GM19463 (cell line): ENCODE results near the gene ABCA1.

Experiments
- ATAC-seq: cut with Tn5 transposase; IDR thresholded peaks from one replicate; pipeline ENCODE4 v1.9.1; 2021; ENCODE audit warnings: mild to moderate bottlenecking, moderate library complexity; ENCODE audit not compliant: unreplicated experiment

Gene ABCA1

DNA sequence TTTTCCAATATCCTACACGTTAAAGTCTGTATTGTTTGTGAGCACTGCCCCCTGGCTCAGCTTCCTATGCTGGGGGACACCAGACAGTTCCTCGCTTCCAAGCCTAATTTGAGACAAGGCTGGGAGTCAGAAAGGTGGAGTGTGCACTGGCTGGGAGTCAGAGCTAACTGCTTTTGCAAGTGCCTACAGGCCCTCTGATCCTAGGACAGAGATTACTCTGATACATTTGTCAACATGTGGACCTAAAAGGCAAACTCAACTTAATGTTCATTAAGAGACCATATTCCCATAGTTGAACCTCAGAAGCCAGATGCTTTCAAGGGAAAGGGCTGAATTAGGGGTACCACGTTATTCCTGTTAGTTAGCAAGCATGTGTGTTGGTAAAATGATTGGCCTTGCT is 83.2 kb downstream of the ABCA1 start:
- ATAC-seq: no peak

DNA sequence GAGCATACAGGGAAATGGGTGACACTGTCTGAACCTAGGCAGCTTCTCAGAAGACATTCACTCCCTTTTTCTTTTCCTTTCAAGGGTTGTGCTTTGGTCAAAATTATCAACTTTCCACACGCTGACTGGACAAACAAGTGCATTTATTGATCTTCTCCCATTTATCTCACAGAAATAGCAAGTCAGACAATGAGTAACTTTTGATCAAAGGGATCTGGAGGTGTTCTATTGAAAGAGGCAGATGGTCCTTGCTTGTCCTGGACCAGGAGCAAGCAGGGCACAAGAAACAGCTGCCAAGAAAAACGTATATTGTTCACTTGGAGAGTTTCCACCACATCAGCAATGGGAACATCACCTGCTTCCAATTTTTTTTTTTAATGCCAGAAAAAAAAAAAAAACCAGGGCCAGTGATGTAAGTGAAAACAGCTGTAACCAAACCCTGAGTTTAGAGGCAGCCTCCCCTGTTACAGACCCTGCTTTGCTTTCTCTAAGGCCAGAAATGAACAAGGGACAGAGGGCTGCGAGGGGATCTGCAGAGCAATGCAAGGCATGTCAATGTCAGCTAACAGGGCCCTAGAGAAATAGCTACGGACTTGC is 84.2 kb downstream of the ABCA1 start:
- ATAC-seq: no peak

DNA sequence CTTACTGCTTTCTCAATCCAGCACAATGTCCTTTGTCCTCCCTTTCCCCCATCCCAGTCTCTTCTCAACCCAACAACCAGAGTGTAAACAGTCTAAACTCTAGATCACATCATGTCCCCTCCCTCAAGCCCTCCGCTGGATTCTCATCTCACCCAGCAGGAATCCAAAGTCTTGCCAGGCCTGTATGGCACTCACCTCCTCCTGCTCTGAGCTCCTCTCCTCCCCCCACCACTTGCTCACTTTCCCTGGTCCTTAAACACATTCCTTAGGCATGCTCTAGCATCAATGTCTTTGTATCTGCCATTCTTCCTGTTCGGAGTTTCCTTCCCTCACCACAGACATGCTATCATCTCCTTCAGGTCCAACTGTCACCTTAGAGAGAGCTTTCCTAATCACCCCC is 85.3 kb downstream of the ABCA1 start:
- no peak for ATAC-seq

DNA sequence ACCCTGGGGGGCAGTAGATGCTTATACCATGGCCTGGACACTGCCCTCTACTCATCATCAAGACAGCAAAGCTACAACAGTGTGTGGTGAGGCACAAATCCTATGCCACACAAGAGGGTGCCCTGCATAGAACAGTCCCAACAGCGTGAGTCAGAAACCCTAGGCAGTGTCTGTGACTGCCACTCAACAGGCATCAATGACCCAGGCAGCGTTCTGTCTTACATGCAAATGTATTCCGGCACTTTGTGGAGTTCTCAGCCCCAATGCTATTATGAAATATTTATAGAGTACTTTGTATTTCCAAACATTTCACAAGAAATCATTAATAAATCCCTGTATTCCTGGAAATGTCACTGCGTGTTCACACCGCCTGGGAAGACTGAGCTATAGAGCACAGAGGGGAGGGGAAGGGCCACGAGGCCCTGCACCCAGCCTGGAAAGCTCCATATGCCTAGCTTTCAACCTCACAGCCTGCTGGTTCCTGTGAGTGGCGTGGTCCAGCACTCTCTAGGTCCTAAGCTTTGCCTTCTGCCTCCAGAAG is 86.3 kb downstream of the ABCA1 start:
- ATAC-seq: no peak

DNA sequence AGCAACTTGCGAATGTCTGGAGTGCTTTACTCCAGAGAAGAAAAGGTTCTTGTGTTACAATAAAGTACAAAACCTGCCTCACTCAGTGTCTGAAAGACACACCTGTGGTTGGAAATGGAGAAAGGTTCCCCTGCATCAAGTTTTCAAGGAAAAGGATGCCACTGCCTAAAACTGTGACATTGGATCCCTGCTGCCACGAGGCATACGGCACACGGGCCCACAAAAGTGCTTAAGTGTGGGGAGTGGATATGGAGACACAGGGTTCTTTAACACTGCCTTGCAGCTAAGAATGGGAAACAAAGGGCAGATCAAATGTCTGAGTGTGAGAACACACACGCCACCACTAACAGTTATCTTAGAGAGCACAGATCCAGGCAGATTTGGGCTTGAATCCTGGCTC is 89.0 kb downstream of the ABCA1 start:
- no peak for ATAC-seq

DNA sequence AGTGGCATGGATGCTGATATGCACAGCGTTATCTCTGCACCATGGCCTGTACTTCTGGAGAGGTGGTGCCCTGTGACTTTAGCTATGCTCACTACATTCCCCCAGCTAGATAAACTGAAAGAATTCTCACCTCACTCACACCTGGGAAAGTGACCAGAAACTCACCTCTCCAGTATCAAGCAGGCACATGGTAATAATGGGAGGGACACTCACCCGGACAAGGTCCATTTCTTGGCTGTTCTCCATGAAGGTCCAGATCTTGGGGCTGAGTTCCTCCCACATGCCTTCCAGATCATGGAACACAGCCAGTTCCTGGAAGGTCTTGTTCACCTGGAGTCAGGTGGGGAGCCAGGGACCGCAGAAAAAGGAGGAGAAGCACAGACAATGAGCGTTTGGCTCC is 91.2 kb downstream of the ABCA1 start:
- no peak for ATAC-seq

DNA sequence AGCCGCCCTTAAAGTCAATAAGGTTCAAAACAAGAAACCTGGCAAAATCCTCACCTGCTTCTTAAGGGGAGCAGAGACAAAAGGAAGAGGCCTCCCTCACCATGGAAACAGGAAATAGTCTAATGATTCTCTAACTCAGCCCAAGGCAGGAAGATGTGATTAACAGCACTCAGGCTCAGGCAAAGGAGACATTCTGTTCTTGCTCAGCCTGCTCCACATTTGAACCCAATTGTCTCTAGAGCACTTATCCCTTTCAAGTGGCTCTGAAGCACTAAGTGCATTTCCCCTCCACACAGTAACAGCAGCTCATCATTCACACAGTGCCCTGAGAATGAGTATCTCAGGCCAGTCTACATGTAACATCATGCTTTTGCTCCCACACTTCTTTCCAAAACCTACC is 91.7 kb downstream of the ABCA1 start:
- no peak for ATAC-seq

DNA sequence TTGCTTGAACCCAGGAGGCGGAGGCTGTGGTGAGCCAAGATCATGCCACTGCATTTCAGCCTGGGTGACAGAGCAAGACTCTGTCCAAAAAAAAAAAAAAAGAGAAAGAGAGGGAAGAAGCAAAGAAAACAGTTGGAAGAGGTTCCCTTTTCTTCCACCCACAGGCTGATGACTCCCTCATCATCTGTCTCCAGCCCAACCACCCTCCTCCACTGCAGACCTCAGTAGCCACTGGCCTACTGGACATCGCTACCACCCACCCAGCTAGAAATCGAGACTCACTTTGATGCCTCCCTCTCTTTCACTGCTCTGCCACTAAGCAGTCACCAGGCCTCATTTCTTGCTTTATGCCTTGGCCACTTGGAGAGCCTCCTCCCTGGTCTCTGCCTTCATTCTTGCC is 92.8 kb downstream of the ABCA1 start:
- ATAC-seq: no peak

DNA sequence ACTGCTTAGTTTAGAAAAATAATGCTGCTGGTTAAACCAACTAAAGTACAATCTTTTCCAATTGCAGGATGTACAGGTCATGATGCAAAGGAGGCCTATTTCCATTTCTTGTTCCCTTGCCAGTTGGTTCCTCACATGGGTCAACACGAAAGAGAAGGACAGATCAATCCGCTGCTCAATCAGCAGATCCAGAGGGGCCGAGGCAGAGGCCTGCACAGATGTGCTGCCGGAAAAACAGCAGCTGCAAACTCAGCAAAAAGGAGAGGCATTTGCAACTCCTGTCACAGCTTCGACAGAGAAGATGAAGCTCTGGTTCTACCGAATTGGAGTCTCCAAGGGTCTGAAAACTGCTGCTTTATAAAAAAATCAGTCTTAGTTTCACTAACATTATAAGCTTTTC is 94.3 kb downstream of the ABCA1 start:
- ATAC-seq: no peak

DNA sequence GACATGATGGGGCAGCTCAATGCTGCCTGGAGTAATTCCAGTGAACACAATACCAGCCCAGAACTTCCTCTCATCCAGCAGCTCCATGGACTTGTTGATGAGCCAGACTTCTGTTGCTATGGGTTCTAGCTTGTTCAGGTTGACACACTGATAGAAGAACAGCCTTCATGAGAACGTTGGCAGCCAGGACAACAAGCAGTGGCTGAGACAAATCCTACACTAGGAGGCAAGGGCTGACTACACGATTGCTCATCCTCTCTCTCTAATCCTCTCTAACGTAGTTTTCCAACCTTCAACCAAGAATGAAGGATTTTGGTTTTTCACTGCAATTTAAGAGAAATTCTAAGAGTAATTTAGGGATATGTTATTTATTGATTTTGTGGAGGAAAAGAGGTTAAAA is 96.3 kb downstream of the ABCA1 start:
- no peak for ATAC-seq

DNA sequence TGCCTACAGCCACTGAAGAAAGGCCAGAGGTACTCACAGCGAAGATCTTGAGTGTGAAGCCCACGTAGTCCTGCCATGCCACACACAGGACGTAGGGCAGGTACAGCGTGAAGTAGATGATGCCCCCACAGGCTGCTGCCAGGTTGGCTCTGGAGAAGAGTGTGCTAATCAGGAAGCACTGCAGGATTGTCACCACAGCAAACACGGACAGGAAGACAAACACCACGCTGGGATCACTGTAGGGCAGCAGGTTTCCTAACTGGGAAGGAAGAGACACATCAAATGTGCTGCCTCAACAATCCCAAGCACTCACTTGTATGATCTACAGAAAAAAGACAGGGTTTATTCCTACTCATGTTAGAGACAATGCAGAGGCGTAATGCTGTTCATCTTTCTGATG is 101.0 kb downstream of the ABCA1 start:
- ATAC-seq: no peak

DNA sequence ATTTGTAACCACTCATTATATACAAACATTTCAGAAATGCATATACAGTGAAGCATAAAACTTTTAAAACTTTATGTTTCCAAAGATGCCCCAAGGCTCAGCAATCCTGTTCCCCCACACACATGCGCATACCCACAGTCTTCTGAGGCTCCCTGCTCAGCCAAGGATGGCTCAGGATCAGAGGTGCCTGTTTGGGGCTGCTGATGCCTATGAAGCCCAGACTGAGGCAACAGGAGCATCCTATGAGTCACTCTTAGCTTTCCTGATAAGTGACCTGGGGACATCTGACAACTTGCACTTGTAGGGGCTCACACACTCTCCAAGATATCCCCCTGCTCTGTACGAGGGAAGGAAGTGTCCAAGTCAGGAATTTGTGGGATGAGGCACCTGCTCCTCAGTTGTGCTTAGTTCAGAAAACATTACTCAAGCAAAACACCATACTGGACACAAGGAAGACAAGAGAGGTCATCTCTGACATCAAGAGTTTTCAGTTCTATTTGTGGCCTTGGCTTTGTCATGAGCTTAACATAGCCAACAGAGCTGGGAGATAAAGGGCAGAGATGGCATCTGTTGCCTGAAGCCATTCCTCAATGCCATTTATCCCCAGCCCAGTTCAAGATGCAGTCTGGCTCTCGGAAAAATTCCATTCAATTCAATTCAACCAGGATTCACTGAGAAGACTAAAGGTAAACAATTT is 101.7 kb downstream of the ABCA1 start:
- no peak for ATAC-seq

DNA sequence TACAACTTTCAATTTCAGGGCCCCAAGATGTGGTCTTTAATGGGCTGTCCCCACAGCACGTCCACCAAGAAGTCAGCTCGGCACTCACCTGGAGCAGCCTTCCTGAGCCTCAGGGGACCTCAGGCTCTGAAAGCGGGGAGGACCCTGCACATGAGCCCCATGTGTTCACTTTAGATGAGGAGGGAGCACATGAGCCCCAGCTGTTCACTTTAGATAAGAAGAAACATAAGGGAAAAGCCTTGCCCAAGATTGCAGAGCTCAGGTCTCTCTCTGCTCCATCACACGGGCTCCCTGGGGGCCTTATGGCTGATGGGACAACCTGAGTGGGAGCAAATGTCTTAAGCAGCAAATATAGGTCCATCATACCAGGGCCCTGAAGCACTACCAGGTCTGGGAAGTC is 107.6 kb downstream of the ABCA1 start:
- ATAC-seq: no peak

DNA sequence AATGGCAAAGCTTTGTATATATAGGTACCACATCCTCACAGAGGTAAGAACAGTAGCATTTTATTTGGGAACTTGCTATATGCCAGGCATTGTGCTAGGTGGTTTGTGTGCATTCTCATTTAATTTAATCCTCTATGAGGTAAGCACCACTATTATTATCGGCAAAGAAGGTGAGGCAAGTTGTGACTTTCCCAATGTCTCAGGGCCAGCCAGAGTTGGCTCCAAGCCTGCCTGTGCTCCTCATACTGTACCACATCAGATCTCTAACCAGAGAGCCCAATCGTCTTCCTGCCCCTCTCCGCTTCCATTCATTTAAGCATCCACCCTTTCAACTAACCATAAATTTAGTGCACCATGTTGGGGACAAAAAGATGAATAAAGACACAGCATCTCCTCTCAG is 108.9 kb downstream of the ABCA1 start:
- no peak for ATAC-seq

DNA sequence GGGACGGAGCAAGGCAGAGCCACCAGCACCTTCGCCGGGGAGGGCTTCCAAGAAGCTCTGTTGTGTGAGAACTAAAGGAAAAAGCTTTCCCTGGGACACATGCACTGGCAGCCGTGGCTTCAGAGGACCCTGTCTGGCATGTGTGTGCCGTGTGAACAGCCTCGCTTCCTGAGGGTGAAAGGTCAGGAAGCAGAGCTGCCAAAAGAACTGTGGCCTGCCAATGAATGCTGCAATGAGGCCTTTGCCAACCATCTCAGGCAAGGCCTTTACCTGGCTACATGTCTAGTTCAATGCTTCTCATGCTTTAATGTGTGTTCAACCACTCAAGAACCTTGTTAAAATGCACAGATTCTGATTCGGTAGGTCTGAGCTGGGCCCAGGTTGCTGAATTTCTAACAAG is 110.5 kb downstream of the ABCA1 start:
- no peak for ATAC-seq

DNA sequence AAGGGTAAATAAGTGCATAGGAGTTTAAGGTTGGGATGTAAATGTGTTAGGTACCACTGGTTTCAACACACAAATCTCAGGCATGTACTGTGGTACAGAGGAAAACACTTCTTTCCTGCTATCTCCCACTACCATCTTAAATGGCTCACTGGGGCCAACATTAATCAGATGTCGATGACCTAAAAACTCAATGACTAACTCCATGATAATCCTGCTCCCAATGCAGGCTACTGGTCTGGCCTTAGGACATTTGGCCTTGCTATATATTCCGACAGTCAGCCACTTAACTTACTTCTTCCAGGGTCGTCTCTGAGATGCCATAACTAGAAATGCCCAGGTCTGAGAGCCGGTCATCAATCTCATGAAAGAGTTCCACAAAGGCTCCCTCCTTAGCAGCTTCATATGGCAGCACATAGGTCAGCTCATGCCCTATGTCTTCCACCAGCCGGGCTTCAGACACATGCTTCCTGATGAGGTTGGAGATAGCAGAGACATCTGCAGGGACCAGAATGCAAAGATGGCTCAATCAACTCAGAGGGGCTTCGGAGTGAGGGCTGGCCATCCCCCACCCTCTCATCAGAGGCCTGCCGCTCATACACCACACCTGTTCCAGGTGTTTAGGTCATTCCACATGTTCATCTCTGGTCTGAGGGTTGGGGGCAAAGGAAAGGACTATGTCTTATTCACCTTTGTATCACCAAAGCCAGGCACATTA is 111.9 kb downstream of the ABCA1 start:
- no peak for ATAC-seq

DNA sequence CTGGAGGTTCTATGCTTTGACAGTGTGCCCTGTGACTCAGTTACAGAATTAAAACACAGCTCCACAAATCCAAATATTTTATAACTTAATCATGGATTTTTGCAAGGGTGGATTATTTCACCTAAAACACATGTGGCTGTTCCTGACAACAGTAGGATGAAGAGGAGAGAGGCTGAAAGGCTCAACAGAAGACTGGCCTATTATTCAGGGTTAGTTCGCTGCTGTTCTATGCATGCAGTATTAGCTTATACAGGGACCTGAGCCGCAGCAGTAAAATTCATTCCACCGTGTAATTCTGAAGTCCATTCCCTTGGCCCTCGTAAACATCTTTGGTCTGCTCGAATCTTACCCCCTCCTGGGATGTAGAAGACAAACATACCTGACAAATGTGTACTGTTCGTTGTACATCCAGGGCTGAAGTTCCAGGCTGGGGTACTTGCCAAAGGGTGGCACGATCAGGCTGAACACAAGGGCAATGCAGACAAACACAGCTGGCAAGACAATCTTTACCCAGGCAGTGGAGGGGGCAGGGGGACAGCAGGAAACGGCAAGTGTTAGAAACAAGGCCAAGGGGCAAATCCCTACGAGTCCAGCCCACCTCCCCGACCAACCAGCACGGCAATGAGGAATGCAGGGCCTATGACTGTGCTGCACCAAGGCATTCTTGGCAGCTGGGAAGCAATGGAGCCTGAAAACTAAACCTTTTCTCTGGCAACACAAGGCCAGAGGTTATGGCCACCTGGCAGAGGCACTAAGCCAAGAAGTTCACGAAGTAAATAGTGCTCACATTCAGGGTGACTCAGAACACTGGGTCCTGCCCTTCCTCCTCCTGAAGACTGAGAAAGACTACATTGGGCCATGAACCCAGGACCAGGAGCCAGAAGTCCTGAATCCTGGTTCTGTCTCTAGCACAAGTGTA is 117.3 kb downstream of the ABCA1 start:
- ATAC-seq: no peak

DNA sequence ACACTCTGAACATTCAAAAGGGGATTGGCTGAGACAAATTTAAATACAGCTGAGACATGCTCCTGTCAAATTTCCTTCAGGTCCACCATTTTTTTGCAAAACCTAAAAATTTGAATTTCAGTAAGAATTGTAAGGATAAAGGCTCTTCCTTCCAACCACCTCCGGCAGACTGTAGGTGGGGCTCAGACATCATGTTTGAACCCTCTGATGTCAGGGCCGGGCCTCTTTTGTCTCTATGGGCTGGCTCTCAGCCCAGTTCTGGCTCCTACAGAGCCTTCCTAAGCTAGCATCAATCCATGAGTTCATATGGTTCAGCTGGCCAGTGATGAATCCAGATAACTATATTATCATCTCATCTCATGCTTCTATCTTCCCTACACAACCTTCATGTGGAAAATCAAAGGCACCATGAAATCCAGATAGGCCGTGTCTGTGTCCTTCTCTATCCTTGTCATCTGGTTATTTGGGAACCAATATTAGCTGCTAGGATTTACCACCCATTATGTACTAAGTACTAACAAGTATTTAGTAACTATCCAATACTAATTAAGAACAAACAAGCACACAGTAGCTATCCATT is 119.8 kb downstream of the ABCA1 start:
- ATAC-seq: no peak

DNA sequence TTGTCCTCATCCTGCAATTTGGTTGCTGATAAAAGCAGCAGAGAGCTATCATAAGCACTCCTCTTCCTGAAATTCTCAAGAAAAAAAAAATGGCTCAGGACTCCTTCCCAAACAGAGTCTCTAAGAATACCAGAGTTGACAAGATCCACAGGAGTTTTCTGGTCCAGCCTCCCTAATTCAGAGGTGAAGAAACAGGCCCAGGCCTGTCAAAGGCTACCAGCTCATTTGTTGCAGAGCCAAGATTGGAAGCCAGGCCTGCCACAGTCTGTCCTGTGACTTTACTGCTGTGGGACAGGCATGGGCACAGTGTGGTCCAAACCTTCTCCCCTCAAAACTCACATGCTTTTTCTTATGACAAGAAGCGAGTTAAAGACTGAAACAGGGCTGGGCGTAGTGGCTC is 122.5 kb downstream of the ABCA1 start:
- ATAC-seq: no peak

DNA sequence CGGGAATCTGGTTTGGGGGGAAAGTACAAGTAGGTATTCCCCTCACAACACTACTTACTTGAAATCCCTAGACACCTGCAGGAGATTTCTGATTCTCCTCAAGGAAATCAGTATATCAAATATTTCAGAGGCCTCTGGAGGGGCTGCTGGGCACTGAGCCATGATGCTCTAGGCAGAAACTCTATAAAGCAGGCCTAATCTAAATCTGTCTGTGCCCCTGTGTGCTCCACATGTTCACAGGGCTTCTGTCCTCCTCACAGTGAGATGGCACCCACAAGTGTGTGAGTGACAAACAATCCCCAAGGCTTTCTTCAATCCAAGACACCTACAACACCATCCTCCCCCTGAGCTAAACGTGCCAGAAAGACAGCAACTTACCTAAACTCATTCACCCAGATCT is 125.0 kb downstream of the ABCA1 start:
- no peak for ATAC-seq

DNA sequence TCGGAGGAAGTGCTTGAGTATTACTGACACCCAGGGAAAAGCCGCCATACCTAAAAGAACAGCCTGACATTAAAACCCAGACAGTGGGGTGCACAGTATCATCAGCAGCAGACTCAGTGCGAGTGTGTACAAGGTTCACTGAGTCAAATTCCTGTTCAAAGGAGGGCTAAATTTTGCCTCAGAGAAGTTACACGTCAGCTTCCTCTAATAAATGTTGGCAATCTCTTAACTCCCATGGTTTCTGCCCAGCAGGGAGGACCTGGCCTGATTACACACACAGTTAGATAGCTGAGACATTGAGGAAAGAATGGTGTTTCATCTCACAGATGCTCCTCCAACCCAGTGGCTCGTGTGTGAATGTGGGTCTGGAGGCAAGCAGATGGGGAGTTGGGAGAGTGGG is 125.8 kb downstream of the ABCA1 start:
- no peak for ATAC-seq
